GM23338 (cell line): ENCODE results near the gene ZNF784. TPM values are rescaled to one million over a fixed set of nuclear protein-coding genes. Genes with fewer than 3 reads are reported as not detected.

Experiments used
- ATAC-seq: fragments of 200-7000 bp; cut with Tn5 transposase; 3 replicates; pipeline ENCODE4 v1.9.1; 2020
- DNase-seq: peaks from one replicate; pipeline ENCODE4 v3.0.0-alpha.2; 2015; ENCODE audit warnings: low spot score
- H2AFZ ChIP-seq: fragments of 200-600 bp; sonication (generic); 2 replicates; pipeline ENCODE4 v1.8.0; 2016; ENCODE audit warnings: antibody characterized with exemption, mild to moderate bottlenecking, moderate library complexity
- H3F3A ChIP-seq: fragments of 200-600 bp; sonication (generic); replicated peaks from 2 replicates; pipeline ENCODE4 v1.8.0; 2017; ENCODE audit warnings: antibody characterized with exemption, mixed run types, low read depth
- H3K27ac ChIP-seq: fragments of 200-600 bp; sonication (generic); 2 replicates; pipeline ENCODE4 v1.6.1; 2016; ENCODE audit warnings: low read depth
- H3K27me3 ChIP-seq: fragments of 200-600 bp; sonication (generic); 2 replicates; pipeline ENCODE4 v1.8.0; 2016; ENCODE audit warnings: mild to moderate bottlenecking, mixed run types, moderate library complexity; ENCODE audit not compliant: insufficient read depth
- H3K36me3 ChIP-seq: fragments of 200-600 bp; sonication (generic); 2 replicates; pipeline ENCODE4 v1.8.0; 2016; ENCODE audit warnings: mild to moderate bottlenecking; ENCODE audit not compliant: insufficient read depth
- H3K4me1 ChIP-seq: fragments of 200-600 bp; sonication (generic); 2 replicates; pipeline ENCODE4 v1.8.0; 2016; ENCODE audit warnings: mild to moderate bottlenecking, moderate library complexity; ENCODE audit not compliant: insufficient read depth
- H3K4me2 ChIP-seq: fragments of 200-600 bp; sonication (generic); 2 replicates; pipeline ENCODE4 v1.7.1; 2017; ENCODE audit warnings: mixed run types
- H3K4me3 ChIP-seq: fragments of 200-600 bp; sonication (generic); 2 replicates; pipeline ENCODE4 v1.6.1; 2016; ENCODE audit warnings: mixed run types
- H3K79me2 ChIP-seq: fragments of 200-600 bp; sonication (generic); replicated peaks from 2 replicates; pipeline ENCODE4 v1.8.0; 2017; ENCODE audit warnings: mild to moderate bottlenecking; ENCODE audit not compliant: insufficient read depth
- H3K9me2 ChIP-seq: fragments of 200-600 bp; sonication (generic); 2 replicates; pipeline ENCODE4 v1.8.0; 2017; ENCODE audit not compliant: insufficient read depth
- H4K20me1 ChIP-seq: fragments of 200-600 bp; sonication (generic); replicated peaks from 2 replicates; pipeline ENCODE4 v1.8.0; 2017; ENCODE audit warnings: mild to moderate bottlenecking; ENCODE audit not compliant: insufficient read depth
- H3K27ac Mint-ChIP-seq: 2 replicates; pipeline ENCODE4 v1.8.0; 2020; ENCODE audit warnings: inconsistent platforms, mild to moderate bottlenecking, moderate library complexity, mixed read lengths
- H3K27me3 Mint-ChIP-seq: 3 replicates; pipeline ENCODE4 v1.8.0; 2022; ENCODE audit warnings: low read depth, mild to moderate bottlenecking, moderate library complexity, mixed read lengths, inconsistent platforms; ENCODE audit not compliant: insufficient read depth, poor library complexity
- H3K36me3 Mint-ChIP-seq: 3 replicates; pipeline ENCODE4 v1.8.0; 2021; ENCODE audit warnings: low read depth, mild to moderate bottlenecking, inconsistent platforms, moderate library complexity, mixed read lengths
- H3K4me1 Mint-ChIP-seq: 3 replicates; pipeline ENCODE4 v1.8.0; 2020; ENCODE audit warnings: mild to moderate bottlenecking, inconsistent platforms, mixed read lengths
- H3K4me3 Mint-ChIP-seq: 3 replicates; pipeline ENCODE4 v1.8.0; 2021; ENCODE audit warnings: moderate library complexity, mild to moderate bottlenecking, inconsistent platforms, mixed read lengths
- H3K9me3 Mint-ChIP-seq: 3 replicates; pipeline ENCODE4 v1.8.0; 2020; ENCODE audit warnings: moderate library complexity, mild to moderate bottlenecking, inconsistent platforms, mixed read lengths
- JUNB ChIP-seq: IDR thresholded peaks from one replicate; pipeline ENCODE4 v1.6.1; 2016; ENCODE audit warnings: antibody characterized with exemption; ENCODE audit not compliant: unreplicated experiment
- POLR2AphosphoS5 ChIP-seq: IDR thresholded peaks from 2 replicates; pipeline ENCODE4 v1.6.1; 2016; ENCODE audit warnings: antibody characterized with exemption, low read depth
- REST ChIP-seq: IDR thresholded peaks from one replicate; pipeline ENCODE4 v1.6.1; 2018; ENCODE audit warnings: antibody characterized with exemption; ENCODE audit not compliant: unreplicated experiment
- STAT1 ChIP-seq: IDR thresholded peaks from one replicate; pipeline ENCODE4 v1.6.1; 2016; ENCODE audit warnings: antibody characterized with exemption; ENCODE audit not compliant: unreplicated experiment
- polyA plus RNA-seq: library from polyadenylated mRNA; unstranded; fragments of >200 nt; fragmentation: Nextera tagmentation; extraction: Ambion mirVana; gene quantifications from 2 replicates; pipeline ENCODE4 v1.2.1, GENCODE V29; 2016
- total RNA-seq: library from RNA; depleted of rRNA; stranded (reverse); fragments of >200 nt; shearing (Covaris generic); gene quantifications from 2 replicates; pipeline ENCODE4 v1.2.3, GENCODE V29; 2014
- TF ChIP-seq, protein P1 (sequence below), 2 experiments: fragments of 200-600 bp in 1 of 2; sonication (generic) in 1 of 2; conservative IDR thresholded peaks; 2 replicates each; pipeline versions ENCODE4 v1.5.1 to v1.6.1; 2016 to 2017; ENCODE audit warnings: antibody characterized with exemption in 2 of 2, low read depth in 2 of 2, mild to moderate bottlenecking in 2 of 2, moderate library complexity in 1 of 2
- TF ChIP-seq, protein P2 (sequence below): fragments of 250-450 bp; sonication (Bioruptor Pico); IDR thresholded peaks from 2 replicates; pipeline ENCODE4 v1.5.0; 2020; ENCODE audit warnings: mild to moderate bottlenecking, moderate library complexity

ZNF784 gene
- total and polyA plus RNA-seq, 2 experiments from 2014 or later, result 1.5 to 6.7 TPM

- Histone ChIP-seq H2AFZ (no peak overlapping the region), H3K4me2 (peak overlapping the region; percentile 96), H3K4me1 (no peaks in the 10 kb centered on the region; the same call in 1 of the 2 replicates), H3F3A (peaks cover 26% of the 10 kb centered on the region), H3K4me3 (peak overlapping the region; percentile 89), H3K9me2 (0 out of 2 replicates have a peak, but pooled peaks cover 3% of the 10 kb centered on the region), H3K36me3 (no peaks in the 10 kb centered on the region), H4K20me1 (peaks cover 2% of the 10 kb centered on the region; the same call in 1 of the 2 replicates), H3K27ac (peak overlapping the region; percentile 84), H3K79me2 (peaks cover 35% of the 10 kb centered on the region), H3K27me3 (no peaks in the 10 kb centered on the region)
- H3K4me1 Mint-ChIP-seq, result peaks cover 17% of the 10 kb centered on the region
- ATAC-seq, result peak; percentile 2
- DNase-seq, result peak; percentile 67
- H3K9me3 Mint-ChIP-seq, result peaks cover 8% of the 10 kb centered on the region
- no peak for TF ChIP-seq STAT1
- H3K27ac Mint-ChIP-seq, result peak overlapping the region; percentile 91
- H3K27me3 Mint-ChIP-seq, result peaks cover 39% of the 10 kb centered on the region
- H3K36me3 Mint-ChIP-seq, result peaks cover 45% of the 10 kb centered on the region
- peak overlapping the region; percentile 84 for H3K4me3 Mint-ChIP-seq
Measured at GRCh38 chr19:55641426-55642152, 17.2 kb upstream of the ZNF784 start.

DNA sequence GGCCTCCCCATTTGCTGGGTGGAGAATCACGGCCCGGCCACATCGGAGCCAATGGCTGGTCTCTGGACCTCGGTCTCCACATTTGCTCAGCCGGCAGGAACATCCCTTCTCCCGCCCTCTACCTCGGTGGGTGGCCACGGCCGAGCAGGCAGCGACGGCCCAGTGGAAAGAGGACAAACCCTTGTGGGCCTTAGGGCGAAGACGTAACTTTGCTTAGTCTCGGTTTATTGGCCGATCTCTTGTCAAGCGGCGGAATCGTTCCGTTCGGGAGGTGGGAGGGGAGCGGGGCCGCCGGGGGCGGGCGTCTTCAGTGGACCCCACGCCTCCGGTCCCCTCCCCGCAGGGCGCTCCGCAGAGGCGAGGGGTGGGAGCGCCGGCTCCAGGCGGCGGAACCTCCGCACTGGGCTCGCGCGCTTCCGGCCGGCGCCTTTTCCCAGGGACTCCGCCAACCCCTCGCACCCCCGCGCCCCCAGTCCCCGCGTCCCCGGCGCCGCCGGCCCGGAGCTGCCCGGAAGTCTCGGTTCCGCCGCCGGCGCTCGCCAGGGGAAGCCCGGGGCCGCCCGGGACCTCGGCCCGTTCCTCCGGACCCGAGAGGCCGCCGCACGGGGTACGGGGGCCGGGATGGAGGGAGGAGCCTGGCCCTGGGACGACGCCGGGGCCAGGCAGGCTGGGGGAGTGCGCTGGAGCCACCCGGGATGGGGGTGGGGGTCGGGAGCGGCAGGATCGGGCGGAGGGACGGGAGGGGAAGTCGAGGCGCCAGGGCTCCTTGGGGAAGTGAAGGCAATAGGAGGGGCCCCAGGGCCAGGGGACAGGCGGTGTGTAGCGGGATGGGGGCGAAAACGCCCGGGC lies 16.4 kb upstream of the ZNF784 start, which contains the start of gene ZNF580:
Gene ZNF580 (plus strand): TSS at position 426 of the 849 bp plus-strand sequence. CDS start 1,507 bp downstream, outside the sequence.
- peak within 1 kb of the TSS; percentile 66; the same call in 1 of the 2 replicates for H2AFZ ChIP-seq
- H3K79me2 ChIP-seq, result peaks cover 34% of the 10 kb centered on the region
- no peak for TF ChIP-seq REST
- TF ChIP-seq STAT1, result no peak
- TF ChIP-seq, protein P1, sequence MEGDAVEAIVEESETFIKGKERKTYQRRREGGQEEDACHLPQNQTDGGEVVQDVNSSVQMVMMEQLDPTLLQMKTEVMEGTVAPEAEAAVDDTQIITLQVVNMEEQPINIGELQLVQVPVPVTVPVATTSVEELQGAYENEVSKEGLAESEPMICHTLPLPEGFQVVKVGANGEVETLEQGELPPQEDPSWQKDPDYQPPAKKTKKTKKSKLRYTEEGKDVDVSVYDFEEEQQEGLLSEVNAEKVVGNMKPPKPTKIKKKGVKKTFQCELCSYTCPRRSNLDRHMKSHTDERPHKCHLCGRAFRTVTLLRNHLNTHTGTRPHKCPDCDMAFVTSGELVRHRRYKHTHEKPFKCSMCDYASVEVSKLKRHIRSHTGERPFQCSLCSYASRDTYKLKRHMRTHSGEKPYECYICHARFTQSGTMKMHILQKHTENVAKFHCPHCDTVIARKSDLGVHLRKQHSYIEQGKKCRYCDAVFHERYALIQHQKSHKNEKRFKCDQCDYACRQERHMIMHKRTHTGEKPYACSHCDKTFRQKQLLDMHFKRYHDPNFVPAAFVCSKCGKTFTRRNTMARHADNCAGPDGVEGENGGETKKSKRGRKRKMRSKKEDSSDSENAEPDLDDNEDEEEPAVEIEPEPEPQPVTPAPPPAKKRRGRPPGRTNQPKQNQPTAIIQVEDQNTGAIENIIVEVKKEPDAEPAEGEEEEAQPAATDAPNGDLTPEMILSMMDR (conservative IDR thresholded peaks at IDR 0.05; ENCODE audit: low read depth in 2 of 2), result no peak
- TF ChIP-seq JUNB, result no peak
- no peak; the same call in 1 of the 2 replicates for TF ChIP-seq POLR2AphosphoS5
- TF ChIP-seq, protein P2, sequence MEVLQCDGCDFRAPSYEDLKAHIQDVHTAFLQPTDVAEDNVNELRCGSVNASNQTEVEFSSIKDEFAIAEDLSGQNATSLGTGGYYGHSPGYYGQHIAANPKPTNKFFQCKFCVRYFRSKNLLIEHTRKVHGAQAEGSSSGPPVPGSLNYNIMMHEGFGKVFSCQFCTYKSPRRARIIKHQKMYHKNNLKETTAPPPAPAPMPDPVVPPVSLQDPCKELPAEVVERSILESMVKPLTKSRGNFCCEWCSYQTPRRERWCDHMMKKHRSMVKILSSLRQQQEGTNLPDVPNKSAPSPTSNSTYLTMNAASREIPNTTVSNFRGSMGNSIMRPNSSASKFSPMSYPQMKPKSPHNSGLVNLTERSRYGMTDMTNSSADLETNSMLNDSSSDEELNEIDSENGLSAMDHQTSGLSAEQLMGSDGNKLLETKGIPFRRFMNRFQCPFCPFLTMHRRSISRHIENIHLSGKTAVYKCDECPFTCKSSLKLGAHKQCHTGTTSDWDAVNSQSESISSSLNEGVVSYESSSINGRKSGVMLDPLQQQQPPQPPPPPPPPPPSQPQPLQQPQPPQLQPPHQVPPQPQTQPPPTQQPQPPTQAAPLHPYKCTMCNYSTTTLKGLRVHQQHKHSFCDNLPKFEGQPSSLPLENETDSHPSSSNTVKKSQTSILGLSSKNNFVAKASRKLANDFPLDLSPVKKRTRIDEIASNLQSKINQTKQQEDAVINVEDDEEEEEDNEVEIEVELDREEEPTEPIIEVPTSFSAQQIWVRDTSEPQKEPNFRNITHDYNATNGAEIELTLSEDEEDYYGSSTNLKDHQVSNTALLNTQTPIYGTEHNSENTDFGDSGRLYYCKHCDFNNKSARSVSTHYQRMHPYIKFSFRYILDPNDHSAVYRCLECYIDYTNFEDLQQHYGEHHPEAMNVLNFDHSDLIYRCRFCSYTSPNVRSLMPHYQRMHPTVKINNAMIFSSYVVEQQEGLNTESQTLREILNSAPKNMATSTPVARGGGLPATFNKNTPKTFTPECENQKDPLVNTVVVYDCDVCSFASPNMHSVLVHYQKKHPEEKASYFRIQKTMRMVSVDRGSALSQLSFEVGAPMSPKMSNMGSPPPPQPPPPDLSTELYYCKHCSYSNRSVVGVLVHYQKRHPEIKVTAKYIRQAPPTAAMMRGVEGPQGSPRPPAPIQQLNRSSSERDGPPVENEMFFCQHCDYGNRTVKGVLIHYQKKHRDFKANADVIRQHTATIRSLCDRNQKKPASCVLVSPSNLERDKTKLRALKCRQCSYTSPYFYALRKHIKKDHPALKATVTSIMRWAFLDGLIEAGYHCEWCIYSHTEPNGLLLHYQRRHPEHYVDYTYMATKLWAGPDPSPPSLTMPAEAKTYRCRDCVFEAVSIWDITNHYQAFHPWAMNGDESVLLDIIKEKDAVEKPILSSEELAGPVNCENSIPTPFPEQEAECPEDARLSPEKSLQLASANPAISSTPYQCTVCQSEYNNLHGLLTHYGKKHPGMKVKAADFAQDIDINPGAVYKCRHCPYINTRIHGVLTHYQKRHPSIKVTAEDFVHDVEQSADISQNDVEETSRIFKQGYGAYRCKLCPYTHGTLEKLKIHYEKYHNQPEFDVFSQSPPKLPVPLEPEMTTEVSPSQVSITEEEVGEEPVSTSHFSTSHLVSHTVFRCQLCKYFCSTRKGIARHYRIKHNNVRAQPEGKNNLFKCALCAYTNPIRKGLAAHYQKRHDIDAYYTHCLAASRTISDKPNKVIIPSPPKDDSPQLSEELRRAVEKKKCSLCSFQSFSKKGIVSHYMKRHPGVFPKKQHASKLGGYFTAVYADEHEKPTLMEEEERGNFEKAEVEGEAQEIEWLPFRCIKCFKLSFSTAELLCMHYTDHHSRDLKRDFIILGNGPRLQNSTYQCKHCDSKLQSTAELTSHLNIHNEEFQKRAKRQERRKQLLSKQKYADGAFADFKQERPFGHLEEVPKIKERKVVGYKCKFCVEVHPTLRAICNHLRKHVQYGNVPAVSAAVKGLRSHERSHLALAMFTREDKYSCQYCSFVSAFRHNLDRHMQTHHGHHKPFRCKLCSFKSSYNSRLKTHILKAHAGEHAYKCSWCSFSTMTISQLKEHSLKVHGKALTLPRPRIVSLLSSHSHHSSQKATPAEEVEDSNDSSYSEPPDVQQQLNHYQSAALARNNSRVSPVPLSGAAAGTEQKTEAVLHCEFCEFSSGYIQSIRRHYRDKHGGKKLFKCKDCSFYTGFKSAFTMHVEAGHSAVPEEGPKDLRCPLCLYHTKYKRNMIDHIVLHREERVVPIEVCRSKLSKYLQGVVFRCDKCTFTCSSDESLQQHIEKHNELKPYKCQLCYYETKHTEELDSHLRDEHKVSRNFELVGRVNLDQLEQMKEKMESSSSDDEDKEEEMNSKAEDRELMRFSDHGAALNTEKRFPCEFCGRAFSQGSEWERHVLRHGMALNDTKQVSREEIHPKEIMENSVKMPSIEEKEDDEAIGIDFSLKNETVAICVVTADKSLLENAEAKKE (CRISPR knock-in tag), result no peak

More for the DNA sequence above, 16.4 kb upstream of the ZNF784 start, which contains the start of gene ZNF580:
- no peaks in the 10 kb centered on the region for H3K27me3 ChIP-seq
- peaks cover 4% of the 10 kb centered on the region for H3K4me1 ChIP-seq
- peak within 1 kb of the TSS; percentile 96 for H3K4me2 ChIP-seq
- H3K27ac ChIP-seq, result peak within 1 kb of the TSS; percentile 84
- peak within 1 kb of the TSS; percentile 91 for H3K27ac Mint-ChIP-seq
- peaks cover 5% of the 10 kb centered on the region; the same call in 1 of the 2 replicates for H4K20me1 ChIP-seq
- H3K36me3 ChIP-seq, result no peaks in the 10 kb centered on the region
- DNase-seq (peak; percentile 75), ATAC-seq (peak; percentile 57)
- peaks cover 39% of the 10 kb centered on the region for H3K36me3 Mint-ChIP-seq
- peak within 1 kb of the TSS; percentile 89 for H3K4me3 ChIP-seq
- H3K4me1 Mint-ChIP-seq, result peaks cover 25% of the 10 kb centered on the region
- peaks cover 8% of the 10 kb centered on the region for H3K9me3 Mint-ChIP-seq
- peak within 1 kb of the TSS; percentile 84 for H3K4me3 Mint-ChIP-seq
- peaks cover 40% of the 10 kb centered on the region for H3K27me3 Mint-ChIP-seq
- 0 out of 2 replicates have a peak, but pooled peaks cover 3% of the 10 kb centered on the region for H3K9me2 ChIP-seq
- peaks cover 25% of the 10 kb centered on the region for H3F3A ChIP-seq
